Osteoblast (primary cell): Measurements from ENCODE around the gene APOC3. TPM values are rescaled to one million over a fixed set of nuclear protein-coding genes. Genes with fewer than 3 reads are reported as not detected.

Experiments
- DNase-seq: peaks from one replicate; pipeline ENCODE4 v3.0.0; 2011; ENCODE audit warnings: low spot score, mixed read lengths; ENCODE audit not compliant: insufficient read length; ENCODE audit errors: missing footprints
- H2AFZ ChIP-seq: 2 replicates; pipeline ENCODE4 v1.6.0; 2011; ENCODE audit warnings: mild to moderate bottlenecking, low read length
- H3K27ac ChIP-seq: 2 replicates; pipeline ENCODE4 v1.5.1; 2011; ENCODE audit warnings: mild to moderate bottlenecking, low read depth, low read length, moderate library complexity
- H3K27me3 ChIP-seq: 2 replicates; pipeline ENCODE4 v1.6.0; 2012; ENCODE audit warnings: mild to moderate bottlenecking, control low read depth, inconsistent platforms, low read length, moderate library complexity; ENCODE audit not compliant: insufficient read depth
- H3K36me3 ChIP-seq: 2 replicates; pipeline ENCODE4 v1.5.1; 2011; ENCODE audit warnings: mild to moderate bottlenecking, low read length, control low read depth, moderate library complexity; ENCODE audit not compliant: insufficient read depth
- H3K4me1 ChIP-seq: 2 replicates; pipeline ENCODE4 v1.5.1; 2011; ENCODE audit warnings: mild to moderate bottlenecking, low read length, control low read depth, moderate library complexity; ENCODE audit not compliant: insufficient read depth
- H3K4me2 ChIP-seq: 2 replicates; pipeline ENCODE4 v1.6.0; 2011; ENCODE audit warnings: mild to moderate bottlenecking, low read length; ENCODE audit not compliant: insufficient read depth
- H3K4me3 ChIP-seq: fragments of 200-600 bp; sonication (generic); 3 replicates; pipeline ENCODE4 v1.5.1; 2012; ENCODE audit warnings: mild to moderate bottlenecking, low read length, inconsistent platforms; ENCODE audit not compliant: insufficient read depth
- H3K79me2 ChIP-seq: 2 replicates; pipeline ENCODE4 v1.6.0; 2012; ENCODE audit warnings: mild to moderate bottlenecking, low read length, control low read depth, inconsistent platforms; ENCODE audit not compliant: insufficient read depth
- H3K9me3 ChIP-seq: 2 replicates; pipeline ENCODE4 v1.5.1; 2011; ENCODE audit warnings: low read depth, low read length, control low read depth
- H4K20me1 ChIP-seq: 2 replicates; pipeline ENCODE4 v1.6.0; 2012; ENCODE audit warnings: mild to moderate bottlenecking, low read length, control low read depth; ENCODE audit not compliant: insufficient read depth
- total RNA-seq: library from RNA; depleted of rRNA; stranded (reverse); fragments of >200 nt; gene quantifications from 2 replicates; pipeline ENCODE4 v1.2.3, GENCODE V29; 2012
- TF ChIP-seq, protein P1 (sequence below): IDR thresholded peaks from 2 replicates; pipeline ENCODE4 v1.5.1; 2011; ENCODE audit warnings: mild to moderate bottlenecking, low read depth, low read length, moderate library complexity; ENCODE audit errors: extremely low read depth

Gene APOC3
- total RNA-seq, 1 donor = not detected

DNA sequence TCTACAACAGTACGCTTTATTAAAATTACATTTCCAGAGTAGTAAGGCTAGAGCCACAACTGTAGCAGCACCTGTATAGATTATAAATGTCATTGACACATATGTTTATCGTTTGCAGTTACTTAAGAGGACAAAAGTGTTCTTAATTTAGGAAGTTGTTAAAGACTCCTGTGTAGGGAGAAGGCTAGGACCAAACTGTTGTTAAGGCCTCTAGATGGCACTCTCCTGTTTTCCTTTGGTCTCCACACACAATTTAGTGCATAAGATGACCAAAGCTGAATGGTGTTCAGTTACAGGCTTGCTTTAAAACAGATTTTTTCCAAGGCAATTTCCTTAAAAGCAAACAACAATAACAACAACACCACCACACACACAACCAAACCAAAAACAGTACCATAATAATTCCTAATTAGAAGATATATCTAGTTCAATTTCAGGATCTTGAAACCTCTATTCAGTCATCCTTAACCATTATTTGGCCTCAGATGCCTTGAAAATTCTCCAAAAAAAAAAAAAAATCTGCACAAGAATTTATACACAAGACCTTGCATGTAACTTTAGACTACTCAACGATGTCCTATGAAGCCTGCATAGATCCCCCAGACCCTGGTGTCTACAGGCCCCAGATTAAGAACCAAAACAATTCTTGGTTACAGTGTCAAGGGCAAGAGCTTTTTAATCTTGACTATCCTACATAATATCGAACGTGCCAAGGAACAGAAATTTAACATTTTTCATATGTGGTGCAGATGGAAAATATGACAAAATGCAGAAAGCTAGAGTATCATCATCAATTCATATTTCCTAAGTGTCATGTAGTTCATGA is 50.3 kb downstream of the APOC3 start:
- Histone ChIP-seq H3K79me2 (no peaks in the 10 kb centered on the region), H4K20me1 (no peaks in the 10 kb centered on the region), H2AFZ (no peak overlapping the region), H3K4me2 (no peak overlapping the region), H3K36me3 (peaks cover 8% of the 10 kb centered on the region), H3K4me1 (peaks cover 18% of the 10 kb centered on the region), H3K4me3 (no peak overlapping the region), H3K27ac (no peak overlapping the region), H3K27me3 (no peaks in the 10 kb centered on the region), H3K9me3 (no peaks in the 10 kb centered on the region)
- TF ChIP-seq, protein P1, sequence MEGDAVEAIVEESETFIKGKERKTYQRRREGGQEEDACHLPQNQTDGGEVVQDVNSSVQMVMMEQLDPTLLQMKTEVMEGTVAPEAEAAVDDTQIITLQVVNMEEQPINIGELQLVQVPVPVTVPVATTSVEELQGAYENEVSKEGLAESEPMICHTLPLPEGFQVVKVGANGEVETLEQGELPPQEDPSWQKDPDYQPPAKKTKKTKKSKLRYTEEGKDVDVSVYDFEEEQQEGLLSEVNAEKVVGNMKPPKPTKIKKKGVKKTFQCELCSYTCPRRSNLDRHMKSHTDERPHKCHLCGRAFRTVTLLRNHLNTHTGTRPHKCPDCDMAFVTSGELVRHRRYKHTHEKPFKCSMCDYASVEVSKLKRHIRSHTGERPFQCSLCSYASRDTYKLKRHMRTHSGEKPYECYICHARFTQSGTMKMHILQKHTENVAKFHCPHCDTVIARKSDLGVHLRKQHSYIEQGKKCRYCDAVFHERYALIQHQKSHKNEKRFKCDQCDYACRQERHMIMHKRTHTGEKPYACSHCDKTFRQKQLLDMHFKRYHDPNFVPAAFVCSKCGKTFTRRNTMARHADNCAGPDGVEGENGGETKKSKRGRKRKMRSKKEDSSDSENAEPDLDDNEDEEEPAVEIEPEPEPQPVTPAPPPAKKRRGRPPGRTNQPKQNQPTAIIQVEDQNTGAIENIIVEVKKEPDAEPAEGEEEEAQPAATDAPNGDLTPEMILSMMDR = peak; percentile 84
- DNase-seq = no peak

DNA sequence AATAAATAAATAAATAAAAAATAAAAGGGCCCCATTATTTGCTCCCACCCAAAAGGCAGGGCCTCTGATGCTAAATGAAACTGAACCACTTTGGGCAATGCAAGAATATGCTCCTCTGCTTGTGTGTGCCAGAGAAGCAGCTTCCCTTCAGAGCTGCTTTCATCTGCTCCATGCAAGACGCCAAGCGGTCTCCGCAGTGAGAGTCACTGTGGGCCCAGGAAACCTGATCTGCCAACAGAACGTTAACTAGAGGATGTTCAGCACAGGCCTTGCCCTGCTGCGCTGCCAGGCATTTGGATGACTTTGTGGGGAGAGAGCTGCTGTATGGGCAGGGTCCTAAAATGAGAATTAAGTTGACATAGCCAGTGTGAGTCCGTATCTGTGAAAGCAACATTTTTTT is 51.4 kb downstream of the APOC3 start:
- no peak for DNase-seq
- no peaks in the 10 kb centered on the region for H3K27me3 ChIP-seq
- H3K36me3 ChIP-seq = no peaks in the 10 kb centered on the region
- no peak overlapping the region for H2AFZ ChIP-seq
- no peak overlapping the region for H3K4me2 ChIP-seq
- H3K27ac ChIP-seq = no peak overlapping the region
- no peak overlapping the region for H3K4me3 ChIP-seq
- no peaks in the 10 kb centered on the region for H3K79me2 ChIP-seq
- no peaks in the 10 kb centered on the region for H3K9me3 ChIP-seq
- no peaks in the 10 kb centered on the region for H4K20me1 ChIP-seq
- TF ChIP-seq, protein P1 = no peak
- peaks cover 19% of the 10 kb centered on the region for H3K4me1 ChIP-seq

DNA sequence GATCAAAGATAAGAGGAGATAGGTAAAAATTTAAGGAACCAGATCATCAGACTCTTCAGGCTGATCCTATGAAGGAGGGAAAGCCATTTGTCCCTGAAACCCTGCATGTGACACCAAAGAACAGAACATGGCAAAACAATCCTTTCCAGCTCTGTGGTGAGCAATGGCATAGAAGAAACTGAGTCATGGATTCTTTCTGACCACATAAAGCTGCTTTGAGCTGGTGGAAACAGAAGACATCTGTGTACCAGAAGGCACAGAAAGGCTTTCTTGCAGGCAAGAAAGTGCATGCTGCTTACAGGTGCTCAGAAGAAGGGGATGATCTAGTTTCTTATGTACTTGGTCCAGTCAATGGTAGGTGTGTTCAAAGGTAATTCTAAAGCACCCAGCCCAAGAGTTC is 52.7 kb downstream of the APOC3 start:
- no peak overlapping the region for H2AFZ ChIP-seq
- peaks cover 25% of the 10 kb centered on the region for H3K4me1 ChIP-seq
- no peak overlapping the region for H3K4me2 ChIP-seq
- no peaks in the 10 kb centered on the region for H3K27me3 ChIP-seq
- no peak overlapping the region for H3K4me3 ChIP-seq
- H3K79me2 ChIP-seq = no peaks in the 10 kb centered on the region
- H3K36me3 ChIP-seq = no peaks in the 10 kb centered on the region
- TF ChIP-seq, protein P1 = no peak
- no peaks in the 10 kb centered on the region for H3K9me3 ChIP-seq
- H4K20me1 ChIP-seq = no peaks in the 10 kb centered on the region
- DNase-seq = no peak
- no peak overlapping the region for H3K27ac ChIP-seq

Other genes starting within 250 kb of the APOC3 start
- 12.7 and 14.5 TPM in 2 replicates for gene BUD13, start 56.9 kb upstream of the APOC3 start, total RNA-seq
- 27.1 and 36.2 TPM in 2 replicates for gene ZPR1, start 41.9 kb upstream of the APOC3 start, total RNA-seq
- under 0.01 TPM in 1 of 2 replicates, not detected in the other for gene APOA5, start 38.0 kb upstream of the APOC3 start, total RNA-seq
- gene APOA4, start 6.6 kb upstream of the APOC3 start, total RNA-seq = not detected in 2 replicates
- gene APOA1, start 7.7 kb downstream of the APOC3 start, total RNA-seq = under 0.01 and 0.29 TPM in 2 replicates